ENCODE data around the gene ADAMTS3. TPM values are rescaled to one million over a fixed set of nuclear protein-coding genes. Genes with fewer than 3 reads are reported as not detected.

Gene ADAMTS3
- total RNA-seq, 2 experiments from 2014 or later: not detected

DNA sequence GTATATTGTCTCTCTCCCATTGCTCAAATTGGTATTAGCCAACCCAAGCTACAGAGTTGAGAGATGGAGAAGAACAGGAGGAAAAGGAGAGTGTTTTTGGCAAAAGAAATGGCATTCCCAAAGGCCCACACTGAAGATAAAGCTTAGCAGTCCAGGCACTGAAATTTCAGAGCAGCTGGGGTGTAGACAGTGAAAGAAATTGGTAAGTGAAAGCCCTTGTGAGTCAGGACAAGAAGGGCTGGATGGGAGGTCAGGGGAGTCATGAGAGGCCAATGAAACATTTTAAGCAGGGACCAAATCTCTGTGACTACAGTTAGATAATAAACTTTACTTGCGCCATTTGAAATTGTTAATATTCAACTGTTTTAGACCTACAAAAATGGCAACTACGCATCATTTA is 177.7 kb downstream of the ADAMTS3 start:
- Histone ChIP-seq H3K9me3 (ENCODE audit: low read length) (no peaks in the 10 kb centered on the region), H3K4me2 (ENCODE audit: low read length) (no peak overlapping the region), H3K36me3 (ENCODE audit: insufficient read depth, low read length) (no peaks in the 10 kb centered on the region), H4K20me1 (ENCODE audit: insufficient read depth, low read length) (no peaks in the 10 kb centered on the region), H3K79me2 (ENCODE audit: insufficient read depth, low read depth, low read length) (no peaks in the 10 kb centered on the region), H3K4me3 (ENCODE audit: low read depth, low read length, poor library complexity, severe bottlenecking) (no peak overlapping the region), H3K27ac (ENCODE audit: low read depth, low read length, poor library complexity, severe bottlenecking) (no peak overlapping the region), H2AFZ (ENCODE audit: low read length) (no peak overlapping the region), H3K4me1 (ENCODE audit: insufficient read depth, low read length, poor library complexity, severe bottlenecking) (no peaks in the 10 kb centered on the region), H3K9me2 (ENCODE audit: insufficient read depth, low read length) (no peaks in the 10 kb centered on the region)
- POLR2A ChIA-PET: interaction anchor here (0.7 kb wide), 1 partner anchor 203 kb away, joined by 4 read pairs; no protein-coding TSS in a partner anchor
- no peak for TF ChIP-seq EZH2phosphoT487 (IDR thresholded peaks at IDR 0.05; ENCODE audit: borderline replicate concordance, low read depth, low read length)
- TF ChIP-seq CTCF (conservative IDR thresholded peaks at IDR 0.05; ENCODE audit: low read length): no peak
- CTCF ChIA-PET (ENCODE audit: unreplicated experiment): no interaction called here
- no peak for DNase-seq (ENCODE audit: low spot score)
- no TSS peak for BruUV-seq (replicated peaks)
- intact Hi-C loops (cut with micrococcal nuclease; ENCODE audit: unreplicated experiment): no loop called here

GRCh38 chr4:72390409-72390808 is 178.6 kb downstream of the ADAMTS3 start:
- Histone ChIP-seq H3K9me3 (ENCODE audit: low read length) (no peaks in the 10 kb centered on the region), H3K4me2 (ENCODE audit: low read length) (no peak overlapping the region), H3K36me3 (ENCODE audit: insufficient read depth, low read length) (no peaks in the 10 kb centered on the region), H3K4me3 (ENCODE audit: low read depth, low read length, poor library complexity, severe bottlenecking) (no peak overlapping the region), H2AFZ (ENCODE audit: low read length) (no peak overlapping the region), H3K4me1 (ENCODE audit: insufficient read depth, low read length, poor library complexity, severe bottlenecking) (no peaks in the 10 kb centered on the region), H3K79me2 (ENCODE audit: insufficient read depth, low read depth, low read length) (no peaks in the 10 kb centered on the region), H3K27ac (ENCODE audit: low read depth, low read length, poor library complexity, severe bottlenecking) (no peak overlapping the region), H3K9me2 (ENCODE audit: insufficient read depth, low read length) (no peaks in the 10 kb centered on the region), H4K20me1 (ENCODE audit: insufficient read depth, low read length) (no peaks in the 10 kb centered on the region)
- intact Hi-C loops (cut with micrococcal nuclease; ENCODE audit: unreplicated experiment): no loop called here
- TF ChIP-seq EZH2phosphoT487 (IDR thresholded peaks at IDR 0.05; ENCODE audit: borderline replicate concordance, low read depth, low read length) (no peak), CTCF (conservative IDR thresholded peaks at IDR 0.05; ENCODE audit: low read length) (no peak)
- ChIA-PET CTCF (ENCODE audit: unreplicated experiment) (no interaction called here), POLR2A (interaction anchor here (0.7 kb wide), 3 partner anchors 22 to 202 kb away, joined by 3 to 4 read pairs (median 3); no protein-coding TSS in a partner anchor)
- no peak for DNase-seq (ENCODE audit: low spot score)
- BruUV-seq (replicated peaks): no TSS peak

DNA sequence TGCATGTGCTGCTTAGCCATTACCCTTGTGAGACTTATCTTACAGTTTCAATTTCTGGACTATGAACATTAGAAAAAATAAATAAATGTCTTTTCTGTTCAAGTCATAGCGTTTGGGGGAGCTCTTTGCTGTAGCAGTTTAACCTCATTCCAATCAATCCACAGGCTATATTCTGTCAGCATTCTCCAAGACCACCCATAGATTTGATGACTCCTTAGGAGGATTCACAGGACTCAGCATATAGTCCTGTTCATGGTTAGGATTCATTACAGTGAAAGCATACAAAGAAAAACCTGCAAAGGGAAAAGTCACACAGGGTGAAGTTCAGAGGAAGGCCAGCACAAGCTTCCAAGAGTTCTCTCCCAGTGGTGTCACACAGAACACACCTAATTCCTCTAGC is 180.5 kb downstream of the ADAMTS3 start:
- no peaks in the 10 kb centered on the region for H3K36me3 ChIP-seq (ENCODE audit: insufficient read depth, low read length)
- H3K9me2 ChIP-seq (ENCODE audit: insufficient read depth, low read length): no peaks in the 10 kb centered on the region
- CTCF ChIA-PET (ENCODE audit: unreplicated experiment): no interaction called here
- DNase-seq (ENCODE audit: low spot score): no peak
- H3K9me3 ChIP-seq (ENCODE audit: low read length): no peaks in the 10 kb centered on the region
- no peak overlapping the region for H3K4me3 ChIP-seq (ENCODE audit: low read depth, low read length, poor library complexity, severe bottlenecking)
- TF ChIP-seq CTCF (conservative IDR thresholded peaks at IDR 0.05; ENCODE audit: low read length): no peak
- TF ChIP-seq EZH2phosphoT487 (IDR thresholded peaks at IDR 0.05; ENCODE audit: borderline replicate concordance, low read depth, low read length): no peak
- H2AFZ ChIP-seq (ENCODE audit: low read length): no peak overlapping the region
- BruUV-seq (replicated peaks): no TSS peak
- no peak overlapping the region for H3K4me2 ChIP-seq (ENCODE audit: low read length)
- H4K20me1 ChIP-seq (ENCODE audit: insufficient read depth, low read length): no peaks in the 10 kb centered on the region
- intact Hi-C loops (cut with micrococcal nuclease; ENCODE audit: unreplicated experiment): no loop called here
- no peak overlapping the region for H3K27ac ChIP-seq (ENCODE audit: low read depth, low read length, poor library complexity, severe bottlenecking)
- no peaks in the 10 kb centered on the region for H3K4me1 ChIP-seq (ENCODE audit: insufficient read depth, low read length, poor library complexity, severe bottlenecking)
- no peaks in the 10 kb centered on the region for H3K79me2 ChIP-seq (ENCODE audit: insufficient read depth, low read depth, low read length)
- POLR2A ChIA-PET: no interaction called here

Measured in OCI-LY7 (cell line).